ENCODE measurements around the gene FMO4.
"Not testable (repeated sequence)": the region's sequence is repeated elsewhere in the genome, so short reads cannot be mapped to it uniquely, and the experiment has no call there.

Gene FMO4

DNA sequence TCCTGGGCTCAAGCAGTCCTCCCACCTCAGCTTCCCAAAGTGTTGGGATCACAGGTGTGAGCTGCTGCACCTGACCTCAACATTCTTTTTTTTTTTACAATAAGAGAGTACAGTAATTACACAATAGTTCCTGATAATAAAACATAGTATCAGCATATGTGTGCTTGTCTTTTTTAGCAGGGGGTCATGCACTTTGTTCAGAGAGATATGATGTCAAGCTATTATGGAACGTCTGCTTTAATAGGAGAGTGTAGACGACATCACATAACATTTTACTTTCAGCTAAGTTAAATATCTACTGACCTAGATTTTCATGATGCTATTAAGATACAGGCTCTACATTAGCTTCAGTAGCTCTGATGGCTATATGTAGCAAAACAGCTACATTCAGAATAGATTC lies 70.5 kb downstream of the FMO4 start:
- in situ Hi-C loops (cut with MboI; ENCODE audit: low sequenced_read_pairs, unreplicated experiment) = no loop called here
- TF ChIP-seq, protein P1, sequence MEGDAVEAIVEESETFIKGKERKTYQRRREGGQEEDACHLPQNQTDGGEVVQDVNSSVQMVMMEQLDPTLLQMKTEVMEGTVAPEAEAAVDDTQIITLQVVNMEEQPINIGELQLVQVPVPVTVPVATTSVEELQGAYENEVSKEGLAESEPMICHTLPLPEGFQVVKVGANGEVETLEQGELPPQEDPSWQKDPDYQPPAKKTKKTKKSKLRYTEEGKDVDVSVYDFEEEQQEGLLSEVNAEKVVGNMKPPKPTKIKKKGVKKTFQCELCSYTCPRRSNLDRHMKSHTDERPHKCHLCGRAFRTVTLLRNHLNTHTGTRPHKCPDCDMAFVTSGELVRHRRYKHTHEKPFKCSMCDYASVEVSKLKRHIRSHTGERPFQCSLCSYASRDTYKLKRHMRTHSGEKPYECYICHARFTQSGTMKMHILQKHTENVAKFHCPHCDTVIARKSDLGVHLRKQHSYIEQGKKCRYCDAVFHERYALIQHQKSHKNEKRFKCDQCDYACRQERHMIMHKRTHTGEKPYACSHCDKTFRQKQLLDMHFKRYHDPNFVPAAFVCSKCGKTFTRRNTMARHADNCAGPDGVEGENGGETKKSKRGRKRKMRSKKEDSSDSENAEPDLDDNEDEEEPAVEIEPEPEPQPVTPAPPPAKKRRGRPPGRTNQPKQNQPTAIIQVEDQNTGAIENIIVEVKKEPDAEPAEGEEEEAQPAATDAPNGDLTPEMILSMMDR (IDR thresholded peaks at IDR 0.05; ENCODE audit: borderline replicate concordance, control extremely low read depth, extremely low read depth, insufficient read depth, missing control alignments) = no peak
- no peak for DNase-seq (ENCODE audit: low spot score)

DNA sequence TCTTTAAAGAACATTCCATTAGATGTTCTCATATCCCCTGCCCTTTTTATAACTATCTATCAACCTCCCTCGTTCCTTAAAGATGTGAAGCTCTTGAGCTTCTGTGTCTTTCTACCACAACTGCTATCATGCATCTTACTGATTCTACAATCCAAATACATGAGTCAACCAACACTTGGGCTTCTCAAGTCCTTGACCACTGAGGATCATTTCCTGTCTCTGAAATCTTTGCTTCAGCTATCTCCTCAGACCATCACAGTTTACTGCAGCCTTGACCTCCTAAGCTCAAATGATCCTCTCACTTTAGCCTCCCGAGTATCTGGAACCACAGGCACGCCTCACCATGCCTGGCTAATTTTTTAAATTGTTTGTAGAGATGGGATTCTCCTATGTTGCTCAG lies 75.2 kb downstream of the FMO4 start:
- in situ Hi-C loops (cut with MboI; ENCODE audit: low sequenced_read_pairs, unreplicated experiment) = no loop called here
- TF ChIP-seq, protein P1 (IDR thresholded peaks at IDR 0.05; ENCODE audit: borderline replicate concordance, control extremely low read depth, extremely low read depth, insufficient read depth, missing control alignments) = no peak
- DNase-seq (ENCODE audit: low spot score) = no peak

DNA sequence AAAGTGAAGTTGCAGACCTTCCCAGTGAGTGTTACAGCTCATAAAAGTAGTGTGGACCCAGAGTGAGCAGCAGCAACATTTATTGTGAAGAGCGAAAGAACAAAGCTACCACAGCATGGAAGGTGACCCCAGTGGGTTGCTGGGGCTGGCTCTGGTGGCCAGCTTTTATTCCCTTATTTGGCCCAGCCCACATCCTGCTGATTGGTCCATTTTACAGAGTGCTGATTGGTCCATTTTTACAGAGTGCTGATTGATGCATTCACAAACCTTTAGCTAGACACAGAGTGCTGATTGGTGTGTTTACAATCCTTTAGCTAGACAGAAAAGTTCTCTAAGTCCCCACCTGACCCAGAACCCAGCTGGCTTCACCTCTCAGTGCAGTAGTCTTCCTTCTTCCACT lies 76.8 kb downstream of the FMO4 start:
- DNase-seq (ENCODE audit: low spot score); in situ Hi-C loops (cut with MboI; ENCODE audit: low sequenced_read_pairs, unreplicated experiment): not testable (repeated sequence)

Measured in GM13976 (cell line).